Measurements from ENCODE around the gene ARL4D. TPM values are rescaled to one million over a fixed set of nuclear protein-coding genes. Genes with fewer than 3 reads are reported as not detected.

ARL4D gene
- total RNA-seq, 1 experiment from 2014 or later = 11.5 TPM

GRCh38 chr17:43434902-43435319 lies 36.1 kb downstream of the ARL4D start:
- peak; percentile 89 for ATAC-seq
- Histone ChIP-seq H3K9me3 (ENCODE audit: control insufficient read depth in 1 of 2, insufficient read depth in 1 of 2, low read depth in 1 of 2, low read length in 2 of 2) (no peaks in the 10 kb centered on the region), H3K27ac (ENCODE audit: low read depth, low read length) (peak overlapping the region; percentile 39; the same call in 1 of the 2 replicates), H3K27me3 (ENCODE audit: insufficient read depth, low read length) (no peaks in the 10 kb centered on the region), H2AFZ (ENCODE audit: low read depth, low read length, poor library complexity, severe bottlenecking) (peak overlapping the region; percentile 11), H3K36me3 (ENCODE audit: control insufficient read depth in 1 of 2, insufficient read depth in 2 of 2, low read length in 2 of 2) (no peaks in the 10 kb centered on the region), H4K20me1 (ENCODE audit: insufficient read depth) (no peaks in the 10 kb centered on the region), H3K79me2 (ENCODE audit: insufficient read depth, low read length) (no peaks in the 10 kb centered on the region), H3K4me2 (ENCODE audit: low read length) (peak overlapping the region; percentile 53), H3K4me3 (replicated peaks in 1 of 2; ENCODE audit: low read depth in 1 of 2, low read length in 2 of 2) (peak overlapping the region in 1 of 2 experiments; percentile 1; a peak in 1 of 4 replicates), H3K9ac (ENCODE audit: low read length) (no peak overlapping the region; the same call in 1 of the 2 replicates), H3K9me2 (ENCODE audit: insufficient read depth) (no peaks in the 10 kb centered on the region), H3K4me1 (ENCODE audit: control insufficient read depth in 1 of 2, insufficient read depth in 2 of 2, low read length in 2 of 2) (peaks cover 32 to 45% of the 10 kb centered on the region in 2 experiments)
- RAD21 ChIA-PET (ENCODE audit: low non-redundant PET in 1 of 2, low total read pairs in 2 of 2, uncharacterized antibody in 2 of 2, unreplicated experiment in 2 of 2) = interaction anchor here (0.5 to 1.8 kb wide), 3 partner anchors 11 to 49 kb away, joined by 4 read pairs; partner anchors contain the start of gene DHX8 (in 1 of the 2)
- POLR2A ChIA-PET = interaction anchor here (0.9 to 1.4 kb wide), 2 partner anchors 35 to 67 kb away, joined by 3 to 6 read pairs; no protein-coding TSS in a partner anchor
- intact Hi-C loops (cut with micrococcal nuclease) = no loop called here
- CTCF ChIA-PET = no interaction called here
- DNase-seq (ENCODE audit: low read depth, low spot score) = peak; percentile 97
- no TSS peak for BruUV-seq (replicated peaks)
- TF ChIP-seq SRF (IDR thresholded peaks at IDR 0.05; ENCODE audit: low read depth) (peak; percentile 12; the same call in 1 of the 2 replicates), MAX (IDR thresholded peaks at IDR 0.05) (0 out of 2 replicates have a peak, but pooled peaks have one; percentile 63), FOSL1 (IDR thresholded peaks at IDR 0.05; ENCODE audit: low read depth) (peak; percentile 79), JUND (IDR thresholded peaks at IDR 0.05) (peak; percentile 86), ATF3 (IDR thresholded peaks at IDR 0.05) (no peak), YY1 (IDR thresholded peaks at IDR 0.05; ENCODE audit: extremely low read depth, insufficient replicate concordance, low read depth, low read length) (no peak), POLR2AphosphoS5 (IDR thresholded peaks at IDR 0.05; ENCODE audit: low read depth, low read length) (peak; percentile 50), CEBPB (IDR thresholded peaks at IDR 0.05; ENCODE audit: low read depth) (peak; percentile 79), EGR1 (IDR thresholded peaks at IDR 0.05; ENCODE audit: low read depth) (no peak), ZFX (IDR thresholded peaks at IDR 0.05) (no peak), ELF1 (IDR thresholded peaks at IDR 0.05; ENCODE audit: borderline replicate concordance, low read depth) (no peak), EZH2phosphoT487 (IDR thresholded peaks at IDR 0.05; ENCODE audit: borderline replicate concordance) (no peak), CBX3 (IDR thresholded peaks at IDR 0.05; ENCODE audit: low read depth) (peak; percentile 75), RAD21 (IDR thresholded peaks at IDR 0.05; ENCODE audit: low read depth) (peak; percentile 10; the same call in 1 of the 2 replicates), ZNF274 (IDR thresholded peaks at IDR 0.05; ENCODE audit: low read depth, low read length) (no peak), CTCF (IDR thresholded peaks at IDR 0.05 in 2 of 3, conservative IDR thresholded peaks at IDR 0.05 in 1 of 3; ENCODE audit: borderline replicate concordance in 1 of 3, insufficient read depth in 1 of 3, low read depth in 2 of 3, low read length in 2 of 3) (no peak), REST (IDR thresholded peaks at IDR 0.05; ENCODE audit: low read depth) (no peak), SP1 (IDR thresholded peaks at IDR 0.05; ENCODE audit: low read depth) (peak; percentile 84), POLR2A (IDR thresholded peaks at IDR 0.05; ENCODE audit: borderline replicate concordance, extremely low read depth, insufficient read depth, insufficient read length) (no peak), ZBTB33 (IDR thresholded peaks at IDR 0.05; ENCODE audit: extremely low read depth, insufficient replicate concordance, low read length) (peak; percentile 66), SIN3A (IDR thresholded peaks at IDR 0.05; ENCODE audit: low read depth) (peak; percentile 60; the same call in 1 of the 2 replicates)

Data from HCT116 (cell line).